BE2C (cell line): ENCODE results near the gene MYBPHL.
A peak's percentile ranks its signal among the peaks of the same experiment; 100 is the strongest.

ENCODE experiments used
- DNase-seq: peaks from one replicate; pipeline ENCODE4 v3.0.0-alpha.2; 2020
- H3K27me3 ChIP-seq: fragments of 250-450 bp; sonication (Bioruptor Pico); 2 replicates; pipeline ENCODE4 v1.5.1; 2020; ENCODE audit warnings: mild to moderate bottlenecking
- H3K36me3 ChIP-seq: fragments of 250-450 bp; sonication (Bioruptor Pico); 2 replicates; pipeline ENCODE4 v1.5.1; 2020; ENCODE audit warnings: mild to moderate bottlenecking
- H3K4me1 ChIP-seq: fragments of 250-450 bp; sonication (Bioruptor Pico); 2 replicates; pipeline ENCODE4 v1.5.1; 2020
- H3K4me3 ChIP-seq: 2 replicates; pipeline ENCODE4 v1.5.1; 2011; ENCODE audit warnings: low read depth, low read length
- H3K9me3 ChIP-seq: fragments of 250-450 bp; sonication (Bioruptor Pico); 2 replicates; pipeline ENCODE4 v1.5.1; 2020
- CTCF ChIP-seq: IDR thresholded peaks from 2 replicates; pipeline ENCODE4 v1.5.1; 2012; ENCODE audit warnings: mild to moderate bottlenecking, low read depth, low read length

MYBPHL gene

GRCh38 chr1:109283748-109284600, 22.8 kb downstream of the MYBPHL start:
- Histone ChIP-seq H3K9me3 (no peaks in the 10 kb centered on the region), H3K4me3 (peak overlapping the region; percentile 91), H3K36me3 (no peaks in the 10 kb centered on the region; the same call in 1 of the 2 replicates), H3K27me3 (no peaks in the 10 kb centered on the region), H3K4me1 (peaks cover 8% of the 10 kb centered on the region)
- DNase-seq, result no peak
- TF ChIP-seq CTCF, result no peak

GRCh38 chr1:109282952-109283747, 23.7 kb downstream of the MYBPHL start, which contains the start of gene PSRC1:
Gene PSRC1, minus strand, starts transcription at chr1:109283145.
- H3K36me3 ChIP-seq, result peaks cover 6% of the 10 kb centered on the region; the same call in 1 of the 2 replicates
- H3K4me1 ChIP-seq, result peaks cover 8% of the 10 kb centered on the region
- peak; percentile 98 for DNase-seq
- peak within 1 kb of the TSS; percentile 91 for H3K4me3 ChIP-seq
- 0 out of 2 replicates have a peak, but pooled peaks have one; percentile 15 for TF ChIP-seq CTCF
- H3K9me3 ChIP-seq, result no peaks in the 10 kb centered on the region
- no peaks in the 10 kb centered on the region for H3K27me3 ChIP-seq

- Histone ChIP-seq H3K36me3 (peaks cover 7% of the 10 kb centered on the region; the same call in 1 of the 2 replicates), H3K4me3 (peak overlapping the region; percentile 91), H3K27me3 (no peaks in the 10 kb centered on the region), H3K4me1 (peaks cover 8% of the 10 kb centered on the region), H3K9me3 (no peaks in the 10 kb centered on the region)
- no peak for TF ChIP-seq CTCF
- no peak for DNase-seq
Observed at GRCh38 chr1:109282497-109282951, 24.3 kb downstream of the MYBPHL start.

- H3K27me3 ChIP-seq, result no peaks in the 10 kb centered on the region
- DNase-seq, result no peak
- no peaks in the 10 kb centered on the region for H3K9me3 ChIP-seq
- H3K36me3 ChIP-seq, result peaks cover 7% of the 10 kb centered on the region; the same call in 1 of the 2 replicates
- peaks cover 8% of the 10 kb centered on the region for H3K4me1 ChIP-seq
- peak overlapping the region; percentile 91 for H3K4me3 ChIP-seq
- no peak for TF ChIP-seq CTCF
Observed at GRCh38 chr1:109281680-109282496, 24.9 kb downstream of the MYBPHL start.

GRCh38 chr1:109280862-109281261, 25.9 kb downstream of the MYBPHL start:
- Histone ChIP-seq H3K27me3 (no peaks in the 10 kb centered on the region), H3K9me3 (no peaks in the 10 kb centered on the region), H3K36me3 (peaks cover 7% of the 10 kb centered on the region; the same call in 1 of the 2 replicates), H3K4me3 (no peak overlapping the region), H3K4me1 (peaks cover 8% of the 10 kb centered on the region)
- no peak for TF ChIP-seq CTCF
- DNase-seq, result no peak
